ENCODE results near the gene ICA1L.

DNA sequence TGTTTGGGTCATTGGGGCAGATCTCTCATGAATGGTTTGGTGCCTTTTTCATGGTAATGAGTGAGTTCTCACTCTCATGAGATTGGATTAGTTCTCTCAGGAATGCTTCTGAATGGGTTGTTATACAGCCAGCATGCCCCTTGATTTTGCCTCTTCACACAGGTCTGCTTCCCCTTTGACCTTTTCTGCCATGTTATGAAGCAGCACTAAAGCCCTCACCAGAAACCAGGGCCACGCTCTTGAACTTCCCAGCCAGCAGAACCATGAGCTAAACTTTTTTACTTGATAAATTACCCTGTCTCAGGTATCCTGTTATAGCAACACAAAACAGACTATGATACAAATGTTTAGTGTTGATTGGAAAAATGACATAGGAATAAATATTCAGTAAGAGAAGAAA lies 57.3 kb downstream of the ICA1L start:
- TF ChIP-seq, protein P1, sequence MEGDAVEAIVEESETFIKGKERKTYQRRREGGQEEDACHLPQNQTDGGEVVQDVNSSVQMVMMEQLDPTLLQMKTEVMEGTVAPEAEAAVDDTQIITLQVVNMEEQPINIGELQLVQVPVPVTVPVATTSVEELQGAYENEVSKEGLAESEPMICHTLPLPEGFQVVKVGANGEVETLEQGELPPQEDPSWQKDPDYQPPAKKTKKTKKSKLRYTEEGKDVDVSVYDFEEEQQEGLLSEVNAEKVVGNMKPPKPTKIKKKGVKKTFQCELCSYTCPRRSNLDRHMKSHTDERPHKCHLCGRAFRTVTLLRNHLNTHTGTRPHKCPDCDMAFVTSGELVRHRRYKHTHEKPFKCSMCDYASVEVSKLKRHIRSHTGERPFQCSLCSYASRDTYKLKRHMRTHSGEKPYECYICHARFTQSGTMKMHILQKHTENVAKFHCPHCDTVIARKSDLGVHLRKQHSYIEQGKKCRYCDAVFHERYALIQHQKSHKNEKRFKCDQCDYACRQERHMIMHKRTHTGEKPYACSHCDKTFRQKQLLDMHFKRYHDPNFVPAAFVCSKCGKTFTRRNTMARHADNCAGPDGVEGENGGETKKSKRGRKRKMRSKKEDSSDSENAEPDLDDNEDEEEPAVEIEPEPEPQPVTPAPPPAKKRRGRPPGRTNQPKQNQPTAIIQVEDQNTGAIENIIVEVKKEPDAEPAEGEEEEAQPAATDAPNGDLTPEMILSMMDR (IDR thresholded peaks at IDR 0.05), result no peak
- TF ChIP-seq POLR2A (IDR thresholded peaks at IDR 0.05), result no peak

Measured in suprapubic skin (tissue), 3 donors.